NOMO-1 treated with dmso at 0.1 percent for 144 hours (cell line): ENCODE results near the gene CRTAP.
"Not testable (repeated sequence)": the region's sequence is repeated elsewhere in the genome, so short reads cannot be mapped to it uniquely, and the experiment has no call there.

Source experiments
- DNase-seq: peaks from one replicate; lab custom pipeline; 2025; ENCODE audit not compliant: unreplicated experiment; lab: John Stamatoyannopoulos, UW

CRTAP gene

GRCh38 chr3:33099109-33099645 lies 14.6 kb upstream of the CRTAP start:
- DNase-seq = no peak

GRCh38 chr3:33099701-33100100 lies 14.1 kb upstream of the CRTAP start:
- no peak for DNase-seq

GRCh38 chr3:33100229-33100628 lies 13.6 kb upstream of the CRTAP start:
- no peak for DNase-seq

GRCh38 chr3:33103034-33103433 lies 10.8 kb upstream of the CRTAP start:
- no peak for DNase-seq

- DNase-seq = no peak
Observed at GRCh38 chr3:33103480-33103879, 10.3 kb upstream of the CRTAP start.

GRCh38 chr3:33104803-33105202 lies 9.0 kb upstream of the CRTAP start:
- DNase-seq = no peak

GRCh38 chr3:33105341-33105948 lies 8.4 kb upstream of the CRTAP start:
- DNase-seq = no peak

GRCh38 chr3:33106854-33107253 lies 7.0 kb upstream of the CRTAP start:
- not testable (repeated sequence) for DNase-seq

- no peak for DNase-seq
Observed at GRCh38 chr3:33111581-33111980, 2.2 kb upstream of the CRTAP start.

- DNase-seq = no peak
Observed at GRCh38 chr3:33114622-33115023, 809 bp downstream of the CRTAP start.

GRCh38 chr3:33115024-33115768 lies 1.4 kb downstream of the CRTAP start:
- DNase-seq = peak; percentile 76

GRCh38 chr3:33117461-33117860 lies 3.6 kb downstream of the CRTAP start:
- no peak for DNase-seq

GRCh38 chr3:33119891-33120290 lies 6.1 kb downstream of the CRTAP start:
- no peak for DNase-seq

- DNase-seq = no peak
Observed at GRCh38 chr3:33122991-33123390, 9.2 kb downstream of the CRTAP start.

- DNase-seq = no peak
Observed at GRCh38 chr3:33124638-33125037, 10.8 kb downstream of the CRTAP start.

GRCh38 chr3:33125840-33126239 lies 12.0 kb downstream of the CRTAP start:
- DNase-seq = no peak

- DNase-seq = no peak
Observed at GRCh38 chr3:33128706-33129105, 14.9 kb downstream of the CRTAP start.

GRCh38 chr3:33130144-33130543 lies 16.3 kb downstream of the CRTAP start:
- DNase-seq = no peak

- DNase-seq = peak; percentile 36
Observed at GRCh38 chr3:33131331-33132018, 17.7 kb downstream of the CRTAP start.

- no peak for DNase-seq
Observed at GRCh38 chr3:33132019-33132360, 18.2 kb downstream of the CRTAP start.

- DNase-seq = no peak
Observed at GRCh38 chr3:33134026-33134625, 20.3 kb downstream of the CRTAP start.

GRCh38 chr3:33137691-33138090 lies 23.9 kb downstream of the CRTAP start:
- no peak for DNase-seq
